Stimulated activated CD4-positive, alpha-beta T cell treated with anti-CD3 and anti-CD28 coated beads, Interleukin-2, amount 100 ng/mL, for 24 hours (primary cell): Measurements from ENCODE around the gene MAGEA9B.
"Not testable (repeated sequence)": the region's sequence is repeated elsewhere in the genome, so short reads cannot be mapped to it uniquely, and the experiment has no call there.

Experiments used
- DNase-seq, 2 donors: peaks; one replicate each; pipeline ENCODE4 v3.0.0-alpha.2; 2020

The MAGEA9B gene

DNA sequence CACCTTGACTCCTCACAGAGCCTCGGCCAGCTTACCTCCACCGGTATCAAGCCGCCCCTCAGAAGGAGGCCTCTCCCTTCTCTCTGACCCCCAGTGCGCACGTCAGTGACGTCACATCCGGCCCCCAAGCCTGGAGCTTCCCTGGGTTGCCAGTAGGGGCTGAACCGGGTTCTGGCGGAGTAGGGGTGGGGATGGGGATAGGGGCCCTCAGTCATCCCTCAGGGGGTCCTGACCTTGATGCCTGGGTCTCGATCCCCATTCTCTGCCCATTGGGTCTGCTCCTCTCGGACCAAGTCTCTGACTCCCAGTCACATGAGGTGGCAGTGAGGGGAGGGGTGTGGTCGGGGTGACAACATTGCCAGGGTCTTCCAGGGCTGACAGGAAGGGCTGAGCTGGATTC, at the start of gene MAGEA9B:
Gene MAGEA9B (minus strand): TSS at position 101 of the 400 bp plus-strand sequence. CDS start 4,280 bp downstream, outside the sequence.
- DNase-seq: not testable (repeated sequence)

- DNase-seq: no peak
Measured at GRCh38 chrX:149633511-149633910, 46.3 kb upstream of the MAGEA9B start.

DNA sequence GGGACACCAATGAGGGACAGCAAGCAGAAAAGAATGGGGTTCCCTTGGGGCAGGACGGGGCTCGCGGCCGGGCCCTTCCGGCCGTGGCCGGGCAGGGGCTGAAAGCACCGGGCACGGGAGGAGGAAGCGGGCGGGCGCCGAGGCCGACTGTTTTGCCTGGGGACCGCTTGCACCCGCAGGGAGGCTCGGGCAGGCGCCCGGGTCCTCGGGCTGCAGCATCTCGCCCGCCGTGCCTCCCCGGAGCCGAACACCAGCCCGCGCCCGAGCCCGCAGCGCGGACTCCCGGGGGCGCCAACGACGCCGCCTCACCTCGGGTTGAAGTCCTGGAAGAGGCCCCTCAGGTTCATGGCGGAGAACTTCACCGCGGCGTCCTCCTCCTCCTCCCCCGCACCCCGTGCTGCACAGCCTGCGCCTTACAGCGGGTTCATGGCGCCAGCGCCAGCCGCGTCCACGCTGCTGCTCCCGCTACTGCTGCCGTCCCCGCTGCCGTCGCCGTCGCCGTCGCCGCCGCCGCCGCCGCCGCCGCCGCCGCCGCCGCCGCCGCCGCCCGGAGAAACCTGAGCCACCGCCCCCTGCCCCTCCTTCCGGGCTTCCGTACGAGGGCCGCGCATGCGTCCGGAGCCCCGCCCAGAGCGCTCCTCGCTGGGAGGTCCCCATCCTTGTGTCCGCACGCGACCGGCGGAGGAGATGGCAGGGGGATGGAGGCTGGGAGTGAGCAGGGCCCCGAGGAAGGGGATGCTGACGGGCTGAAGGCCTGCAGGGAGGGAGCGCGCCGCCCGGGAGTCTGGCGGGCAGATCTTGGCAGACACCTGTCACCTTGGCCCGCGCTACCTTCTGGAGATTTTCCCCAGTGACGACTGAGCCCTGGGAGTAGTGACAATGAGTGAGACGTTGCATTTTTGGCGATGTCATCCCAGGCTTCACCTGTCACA, 44.2 kb upstream of the MAGEA9B start, which contains the start of gene TMEM185A:
Gene TMEM185A (minus strand): TSS at position 559 of the 932 bp plus-strand sequence. CDS start 212 bp downstream, at position 347.
- DNase-seq: peak; percentile 77 to 80

- no peak for DNase-seq
Measured at GRCh38 chrX:149630681-149631233, 43.5 kb upstream of the MAGEA9B start.

GRCh38 chrX:149629730-149630387, 42.6 kb upstream of the MAGEA9B start:
- no peak for DNase-seq

DNA sequence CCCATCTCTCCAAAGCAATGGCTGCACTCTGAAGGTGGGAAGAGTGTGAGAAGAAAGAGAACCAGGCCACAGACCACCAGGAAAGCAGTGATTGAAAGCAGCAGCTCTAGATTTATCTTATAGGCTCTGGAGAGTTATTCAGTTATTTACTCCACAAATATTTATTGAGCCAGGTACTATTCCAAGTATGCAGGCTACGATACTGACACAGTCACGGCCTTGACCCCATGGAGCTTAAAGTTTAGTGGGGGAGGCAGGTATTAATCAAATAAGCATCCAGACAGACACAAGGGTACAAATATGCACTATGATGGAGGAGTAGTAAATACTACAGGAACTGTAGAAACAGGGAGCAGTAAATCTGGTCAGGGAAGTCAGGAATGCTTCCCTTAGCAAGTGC, 41.5 kb upstream of the MAGEA9B start:
- DNase-seq: no peak

DNA sequence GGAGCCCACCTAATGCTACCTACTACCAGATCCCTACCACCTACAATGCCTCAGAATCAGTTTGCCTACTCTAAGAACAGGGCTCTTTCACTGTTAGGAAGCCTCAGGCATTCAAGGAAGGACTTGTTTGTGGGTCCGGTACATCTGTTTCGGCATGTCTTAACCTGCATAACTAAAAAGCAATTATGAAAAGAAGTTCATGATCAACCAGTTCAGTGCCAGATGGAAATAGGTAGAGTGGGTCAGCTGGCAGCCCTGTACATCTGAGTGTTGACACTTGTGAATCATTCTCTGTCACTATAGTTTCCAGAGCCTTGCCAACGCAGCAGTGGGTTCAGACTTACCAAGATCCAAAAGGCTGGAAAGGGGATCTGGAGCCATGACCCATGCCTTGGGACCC, 41.0 kb upstream of the MAGEA9B start:
- DNase-seq: no peak

GRCh38 chrX:149626829-149627228, 39.6 kb upstream of the MAGEA9B start:
- DNase-seq: not testable (repeated sequence)

DNA sequence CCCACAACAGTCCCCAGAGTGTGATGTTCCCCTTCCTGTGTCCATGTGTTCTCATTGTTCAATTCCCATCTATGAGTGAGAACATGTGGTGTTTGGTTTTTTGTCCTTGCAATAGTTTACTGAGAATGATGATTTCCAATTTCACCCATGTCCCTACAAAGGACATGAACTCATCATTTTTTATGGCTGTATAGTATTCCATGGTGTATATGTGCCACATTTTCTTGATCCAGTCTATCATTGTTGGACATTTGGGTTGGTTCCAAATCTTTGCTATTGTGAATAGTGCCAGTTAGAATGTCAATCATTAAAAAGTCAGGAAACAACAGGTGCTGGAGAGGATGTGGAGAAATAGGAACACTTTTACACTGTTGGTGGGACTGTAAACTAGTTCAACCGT, 32.4 kb upstream of the MAGEA9B start:
- not testable (repeated sequence) for DNase-seq

DNA sequence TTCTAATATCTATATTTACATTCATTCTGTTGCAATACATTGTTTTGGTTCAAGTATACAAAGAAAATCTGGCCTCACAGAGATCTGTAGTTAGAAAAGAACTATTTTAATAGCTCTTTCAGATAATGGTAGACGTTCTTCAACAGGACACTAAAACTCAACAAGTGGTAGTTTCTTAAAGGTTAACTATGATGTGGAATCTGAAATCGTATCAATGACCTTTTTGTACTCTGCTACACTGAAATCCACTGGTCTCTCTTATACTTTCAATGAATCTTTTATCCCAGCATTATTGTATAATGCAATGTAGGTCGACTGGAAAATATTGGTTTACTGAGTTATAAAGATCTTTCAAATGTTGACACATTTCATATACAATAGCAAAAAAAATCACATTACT, 31.6 kb upstream of the MAGEA9B start:
- no peak for DNase-seq

- DNase-seq: no peak
Measured at GRCh38 chrX:149611623-149612175, 24.4 kb upstream of the MAGEA9B start.

DNA sequence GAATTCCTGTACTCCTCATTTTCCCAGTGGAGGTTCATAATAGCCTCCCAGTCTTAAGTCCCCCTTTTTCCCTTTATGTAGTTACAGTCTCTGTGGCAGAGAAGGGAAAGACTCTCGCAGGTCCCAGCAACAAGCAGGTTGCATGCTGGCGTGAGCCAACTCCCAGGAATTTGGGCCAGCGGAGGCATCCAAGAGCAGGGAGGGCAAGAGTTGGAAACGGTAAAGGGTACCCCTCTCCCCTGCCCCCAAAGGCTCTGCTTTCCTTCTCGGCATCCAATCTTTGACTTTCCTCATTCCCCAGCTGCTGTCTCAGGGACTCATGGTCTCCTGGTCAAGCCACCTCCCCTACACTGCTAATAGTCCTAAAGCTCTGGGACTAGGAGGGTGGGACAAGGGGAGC, 23.3 kb upstream of the MAGEA9B start:
- DNase-seq: no peak

- DNase-seq: no peak
Measured at GRCh38 chrX:149607699-149608098, 20.4 kb upstream of the MAGEA9B start.

DNA sequence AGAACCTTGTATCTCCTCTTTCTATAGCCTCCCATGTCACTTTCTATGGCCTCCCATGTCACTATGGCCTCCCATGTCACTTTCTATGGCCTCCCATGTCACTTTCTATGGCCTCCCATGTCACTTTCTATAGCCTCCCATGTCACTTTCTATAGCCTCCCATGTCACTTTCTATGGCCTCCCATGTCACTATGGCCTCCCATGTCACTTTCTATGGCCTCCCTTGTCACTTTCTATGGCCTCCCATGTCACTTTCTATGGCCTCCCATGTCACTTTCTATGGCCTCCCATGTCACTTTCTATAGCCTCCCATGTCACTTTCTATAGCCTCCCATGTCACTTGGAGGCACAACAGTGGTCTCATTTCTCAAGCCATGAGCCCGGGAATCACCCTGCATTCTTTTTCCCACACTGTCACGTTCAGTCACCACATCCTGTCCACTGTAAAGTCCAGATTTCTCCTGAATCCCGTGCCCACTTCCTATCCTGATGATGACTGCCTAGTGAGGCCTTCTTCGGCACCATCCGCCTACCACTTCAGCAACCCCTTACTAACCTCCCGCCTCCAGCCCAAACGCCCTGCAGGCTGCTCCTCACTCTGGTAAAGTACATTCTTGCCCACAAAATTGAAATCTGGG, 18.1 kb upstream of the MAGEA9B start:
- DNase-seq: not testable (repeated sequence)

DNA sequence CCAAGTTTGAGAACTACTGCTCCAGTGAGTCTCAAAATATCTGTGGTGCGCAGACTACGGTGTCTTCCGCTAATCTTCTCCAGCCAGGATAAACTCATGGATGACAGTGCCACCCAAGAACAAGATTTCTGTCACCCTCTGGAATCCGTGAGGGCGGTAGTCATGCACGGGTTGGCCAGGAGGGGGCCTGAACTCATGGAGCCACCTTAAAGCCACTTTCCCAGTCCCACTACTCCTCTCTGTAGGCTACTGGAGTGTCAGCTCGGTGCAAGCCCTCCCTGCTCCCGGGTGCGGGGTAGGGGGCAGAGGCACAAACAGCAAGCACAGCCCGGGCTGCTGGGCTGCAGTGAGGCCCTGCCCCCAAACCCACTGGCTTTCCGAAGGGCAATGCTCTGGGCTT, 11.3 kb upstream of the MAGEA9B start:
- peak in 1 of 2 donors; percentile 1 for DNase-seq

GRCh38 chrX:149595943-149596342, 8.7 kb upstream of the MAGEA9B start:
- not testable (repeated sequence) for DNase-seq

DNA sequence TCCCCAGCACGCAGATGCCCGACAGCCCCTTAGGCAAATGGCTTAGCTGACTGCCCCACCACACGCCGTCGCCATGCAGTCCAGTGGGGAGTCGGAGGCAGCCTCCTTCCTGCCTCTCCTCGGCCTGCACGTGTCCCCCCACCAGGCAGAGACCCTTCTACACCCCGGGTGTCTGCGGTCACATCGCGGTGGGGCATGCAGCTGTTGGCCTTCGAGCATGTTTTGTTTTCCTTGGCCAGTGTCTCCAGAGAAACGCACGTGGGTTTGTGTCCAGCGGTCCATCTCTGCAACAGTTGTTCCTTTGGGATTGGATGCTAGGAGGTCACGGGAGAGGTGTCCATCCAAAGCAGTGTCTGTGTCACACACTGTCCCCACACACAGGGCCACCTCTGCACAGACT, 8.0 kb upstream of the MAGEA9B start, which contains the start of gene HSFX2:
Gene HSFX2 (minus strand): TSS at position 101 of the 400 bp plus-strand sequence. CDS start 614 bp downstream, outside the sequence.
- not testable (repeated sequence) for DNase-seq

- not testable (repeated sequence) for DNase-seq
Measured at GRCh38 chrX:149590993-149591392, 3.7 kb upstream of the MAGEA9B start.

GRCh38 chrX:149585631-149586030, 1.6 kb downstream of the MAGEA9B start:
- not testable (repeated sequence) for DNase-seq

GRCh38 chrX:149573456-149573855, 13.8 kb downstream of the MAGEA9B start:
- DNase-seq: not testable (repeated sequence)

GRCh38 chrX:149572743-149573142, 14.5 kb downstream of the MAGEA9B start:
- no peak for DNase-seq

- no peak for DNase-seq
Measured at GRCh38 chrX:149571770-149572169, 15.5 kb downstream of the MAGEA9B start.
